HG03139 (cell line): ENCODE results near the gene CSTA.
"Not testable (repeated sequence)": the region's sequence is repeated elsewhere in the genome, so short reads cannot be mapped to it uniquely, and the experiment has no call there.

Experiments
- ATAC-seq: cut with Tn5 transposase; IDR thresholded peaks from one replicate; pipeline ENCODE4 v1.9.1; 2021; ENCODE audit not compliant: unreplicated experiment

CSTA gene

GRCh38 chr3:122322095-122323075, 2.7 kb upstream of the CSTA start:
- ATAC-seq = no peak

- ATAC-seq = no peak
Measured at GRCh38 chr3:122325769-122326168, 721 bp downstream of the CSTA start.

GRCh38 chr3:122331886-122332285, 6.8 kb downstream of the CSTA start:
- ATAC-seq = no peak

- ATAC-seq = no peak
Measured at GRCh38 chr3:122332551-122332950, 7.5 kb downstream of the CSTA start.

- no peak for ATAC-seq
Measured at GRCh38 chr3:122342803-122343202, 17.8 kb downstream of the CSTA start.

GRCh38 chr3:122343654-122344053, 18.6 kb downstream of the CSTA start:
- ATAC-seq = no peak

- ATAC-seq = no peak
Measured at GRCh38 chr3:122349171-122349570, 24.1 kb downstream of the CSTA start.

- no peak for ATAC-seq
Measured at GRCh38 chr3:122350814-122351418, 25.9 kb downstream of the CSTA start.

GRCh38 chr3:122351612-122352011, 26.6 kb downstream of the CSTA start:
- ATAC-seq = no peak

- ATAC-seq = no peak
Measured at GRCh38 chr3:122353215-122353614, 28.2 kb downstream of the CSTA start.

- ATAC-seq = no peak
Measured at GRCh38 chr3:122353893-122354401, 28.9 kb downstream of the CSTA start.

GRCh38 chr3:122355612-122356011, 30.6 kb downstream of the CSTA start:
- no peak for ATAC-seq

GRCh38 chr3:122356402-122356801, 31.4 kb downstream of the CSTA start:
- ATAC-seq = no peak

GRCh38 chr3:122357828-122358702, 33.0 kb downstream of the CSTA start:
- ATAC-seq = no peak

GRCh38 chr3:122358703-122359032, 33.6 kb downstream of the CSTA start:
- ATAC-seq = no peak

- ATAC-seq = no peak
Measured at GRCh38 chr3:122362026-122362425, 37.0 kb downstream of the CSTA start.

GRCh38 chr3:122364490-122364889, 39.4 kb downstream of the CSTA start:
- no peak for ATAC-seq

- no peak for ATAC-seq
Measured at GRCh38 chr3:122365073-122365472, 40.0 kb downstream of the CSTA start.

- ATAC-seq = not testable (repeated sequence)
Measured at GRCh38 chr3:122365582-122366378, 40.7 kb downstream of the CSTA start.

GRCh38 chr3:122366379-122366749, 41.3 kb downstream of the CSTA start:
- no peak for ATAC-seq
